Ascending aorta (tissue), 2 donors: Measurements from ENCODE around the gene TDP1. TPM values are rescaled to one million over a fixed set of nuclear protein-coding genes. Genes with fewer than 3 reads are reported as not detected.

ENCODE experiments used
- DNase-seq, 2 donors: peaks; one replicate each; pipeline ENCODE4 v3.0.0-alpha.2; 2019; ENCODE audit warnings: low spot score in 2 of 2
- H3K27ac ChIP-seq, 2 donors: fragments of 200-600 bp; sonication (generic); one replicate each; pipeline ENCODE4 v1.5.1; 2016 to 2017; ENCODE audit warnings: mild to moderate bottlenecking in 1 of 2
- H3K27me3 ChIP-seq: fragments of 200-600 bp; sonication (generic); one replicate; pipeline ENCODE4 v1.5.1; 2017
- H3K36me3 ChIP-seq, 2 donors: fragments of 200-600 bp; sonication (generic); one replicate each; pipeline ENCODE4 v1.5.1; 2016
- H3K4me1 ChIP-seq, 2 donors: fragments of 200-600 bp; sonication (generic); one replicate each; pipeline ENCODE4 v1.5.1; 2016 to 2017; ENCODE audit warnings: mild to moderate bottlenecking in 1 of 2
- H3K4me3 ChIP-seq, 2 donors: fragments of 200-600 bp; sonication (generic); one replicate each; pipeline ENCODE4 v1.5.1; 2016 to 2017; ENCODE audit warnings: mild to moderate bottlenecking in 1 of 2
- H3K9me3 ChIP-seq, 2 donors: fragments of 200-600 bp; sonication (generic); one replicate each; pipeline ENCODE4 v1.5.1; 2016
- CTCF ChIP-seq, 3 experiments: fragments of 200-600 bp in 2 of 3; fragments of 450-650 bp in 1 of 3; sonication (generic) in 2 of 3; IDR thresholded peaks; one replicate each; pipeline ENCODE4 v1.5.1; 2016 to 2019; ENCODE audit warnings: antibody characterized with exemption in 3 of 3, mild to moderate bottlenecking in 1 of 3, moderate library complexity in 1 of 3
- intact Hi-C: fragments of 100-400 bp; cut with DNase I; formaldehyde crosslinking; loops from one replicate; pipeline ENCODE4 v1.15.1; 2023
- total RNA-seq: library from RNA; depleted of rRNA; stranded (reverse); fragments of >200 nt; gene quantifications from one replicate; pipeline ENCODE4 v1.1.0, GENCODE V29; 2016

TDP1 gene
- total RNA-seq, 1 donor from 2014 or later, result 9.4 TPM

- H3K27ac ChIP-seq, result no peak overlapping the region
- no peaks in the 10 kb centered on the region for H3K4me1 ChIP-seq
- intact Hi-C loops, result no loop called here
- DNase-seq, result no peak
- no peaks in the 10 kb centered on the region for H3K9me3 ChIP-seq
- peaks cover 4 to 18% of the 10 kb centered on the region in 2 donors for H3K36me3 ChIP-seq
- H3K4me3 ChIP-seq, result no peak overlapping the region
- no peak for TF ChIP-seq CTCF (IDR thresholded peaks at IDR 0.05)
- H3K27me3 ChIP-seq, result no peaks in the 10 kb centered on the region
Observed at GRCh38 chr14:90040411-90040810, 84.7 kb downstream of the TDP1 start.

- no peak overlapping the region for H3K27ac ChIP-seq
- H3K9me3 ChIP-seq, result no peaks in the 10 kb centered on the region
- TF ChIP-seq CTCF (IDR thresholded peaks at IDR 0.05), result no peak
- peaks cover 3 to 6% of the 10 kb centered on the region in 2 donors for H3K36me3 ChIP-seq
- no peaks in the 10 kb centered on the region for H3K27me3 ChIP-seq
- intact Hi-C loops, result no loop called here
- H3K4me3 ChIP-seq, result no peak overlapping the region
- DNase-seq, result no peak
- no peaks in the 10 kb centered on the region for H3K4me1 ChIP-seq
Observed at GRCh38 chr14:90042496-90043252, 86.9 kb downstream of the TDP1 start.

GRCh38 chr14:90045616-90046015 lies 89.9 kb downstream of the TDP1 start:
- Histone ChIP-seq H3K27ac (no peak overlapping the region), H3K4me3 (no peak overlapping the region), H3K4me1 (no peaks in the 10 kb centered on the region), H3K27me3 (no peaks in the 10 kb centered on the region), H3K36me3 (no peaks in the 10 kb centered on the region), H3K9me3 (no peaks in the 10 kb centered on the region)
- TF ChIP-seq CTCF (IDR thresholded peaks at IDR 0.05), result no peak
- intact Hi-C loops, result no loop called here
- no peak for DNase-seq

GRCh38 chr14:90049390-90049789 lies 93.7 kb downstream of the TDP1 start:
- no peak overlapping the region for H3K27ac ChIP-seq
- H3K4me1 ChIP-seq, result no peaks in the 10 kb centered on the region
- H3K36me3 ChIP-seq, result no peaks in the 10 kb centered on the region
- DNase-seq, result no peak
- no peak for TF ChIP-seq CTCF (IDR thresholded peaks at IDR 0.05)
- intact Hi-C loops, result no loop called here
- H3K27me3 ChIP-seq, result no peaks in the 10 kb centered on the region
- no peak overlapping the region for H3K4me3 ChIP-seq
- no peaks in the 10 kb centered on the region for H3K9me3 ChIP-seq

GRCh38 chr14:90050271-90050670 lies 94.5 kb downstream of the TDP1 start:
- H3K4me1 ChIP-seq, result no peaks in the 10 kb centered on the region
- no peak overlapping the region for H3K27ac ChIP-seq
- no peak for TF ChIP-seq CTCF (IDR thresholded peaks at IDR 0.05)
- no peaks in the 10 kb centered on the region for H3K9me3 ChIP-seq
- intact Hi-C loops, result no loop called here
- no peaks in the 10 kb centered on the region for H3K27me3 ChIP-seq
- no peaks in the 10 kb centered on the region for H3K36me3 ChIP-seq
- DNase-seq, result no peak
- H3K4me3 ChIP-seq, result no peak overlapping the region
